Natural killer cell treated with Interleukin-12 subunit alpha and Interleukin-12 subunit beta and Interleukin-15 and Interleukin-18, amount 100 ng/mL, for 72 hours (primary cell): ENCODE measurements around the gene ALDH1L1. TPM values are rescaled to one million over a fixed set of nuclear protein-coding genes. Genes with fewer than 3 reads are reported as not detected.

Source experiments
- ATAC-seq, 2 donors: fragments of 150-1000 bp; cut with Tn5 transposase in 1 of 2; sonication (Bioruptor Pico), chemical (Tn5 transposase) in 1 of 2; 2 replicates each; pipeline ENCODE4 v1.10.0; 2021
- DNase-seq: peaks from one replicate; pipeline ENCODE4 v3.0.0; 2022; ENCODE audit warnings: low spot score
- H3K27ac Mint-ChIP-seq, 2 donors: 1 replicate in 1 of 2; 2 replicates in 1 of 2; pipeline ENCODE4 v1.8.0; 2022; ENCODE audit warnings: mixed read lengths in 2 of 2, mild to moderate bottlenecking in 1 of 2, moderate library complexity in 1 of 2
- H3K27me3 Mint-ChIP-seq, 2 donors: 1 replicate in 1 of 2; 2 replicates in 1 of 2; pipeline ENCODE4 v1.8.0; 2022; ENCODE audit warnings: mixed read lengths in 2 of 2
- H3K36me3 Mint-ChIP-seq: one replicate; pipeline ENCODE4 v1.8.0; 2022; ENCODE audit warnings: mixed read lengths
- H3K4me1 Mint-ChIP-seq, 2 donors: 1 replicate in 1 of 2; 2 replicates in 1 of 2; pipeline ENCODE4 v1.8.0; 2022; ENCODE audit warnings: low read depth in 2 of 2, mixed read lengths in 2 of 2, mild to moderate bottlenecking in 1 of 2
- H3K4me3 Mint-ChIP-seq: one replicate; pipeline ENCODE4 v1.8.0; 2022; ENCODE audit warnings: mixed read lengths
- H3K9me3 Mint-ChIP-seq: 2 replicates; pipeline ENCODE4 v1.8.0; 2022; ENCODE audit warnings: mixed read lengths
- total RNA-seq, 2 donors: library from RNA; stranded (reverse); gene quantifications; one replicate each; pipeline ENCODE4 v1.2.3, GENCODE V29; 2022

ALDH1L1 gene
- total RNA-seq, 2 donors from 2014 or later, result not detected

DNA sequence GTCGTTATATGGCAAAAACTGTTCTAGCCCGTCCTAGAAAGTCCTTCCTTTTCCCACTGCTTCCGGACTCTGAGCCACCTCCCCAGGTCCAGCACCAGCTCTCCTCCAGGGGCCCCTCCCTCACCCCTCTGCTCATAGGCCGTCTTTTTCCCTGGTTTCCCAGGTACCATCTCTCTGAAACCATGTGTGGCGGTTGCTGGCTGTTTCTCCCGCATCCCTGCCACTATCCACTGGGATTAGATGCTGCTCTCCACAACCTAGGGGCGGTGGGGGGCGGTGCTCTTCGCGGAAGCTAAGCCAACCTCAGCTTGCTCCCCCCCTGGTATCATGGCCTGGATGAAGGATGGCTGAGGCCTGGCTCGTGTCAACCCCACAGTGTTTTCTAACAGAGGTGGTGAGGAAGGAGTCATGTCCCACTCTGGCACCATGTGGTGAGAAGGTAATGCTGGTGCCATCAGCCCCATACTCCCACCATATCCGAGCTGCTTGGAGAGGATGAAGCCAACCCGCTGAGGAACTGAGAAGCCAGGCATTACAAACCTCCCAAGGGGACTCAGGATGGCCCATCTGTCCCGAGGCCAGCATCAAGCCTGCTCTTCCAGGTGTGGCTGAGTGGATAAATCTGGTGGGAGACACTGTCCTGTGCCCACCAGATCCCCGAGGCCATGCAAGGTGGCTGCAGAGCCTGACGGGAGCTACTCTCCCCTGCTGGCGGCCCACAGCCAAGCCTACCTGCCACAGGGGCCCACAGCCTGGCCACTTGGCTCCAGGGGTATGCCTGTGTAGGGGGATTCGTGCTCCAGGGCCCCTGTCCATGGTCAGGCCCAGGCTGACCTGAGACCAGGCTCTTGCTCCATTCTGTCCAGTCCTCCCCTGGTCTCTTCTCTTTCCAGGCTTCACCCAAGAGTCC lies 68.6 kb downstream of the ALDH1L1 start:
- Mint-ChIP-seq H3K27me3 (no peaks in the 10 kb centered on the region), H3K27ac (no peak overlapping the region)
- peak; percentile 54 for DNase-seq

DNA sequence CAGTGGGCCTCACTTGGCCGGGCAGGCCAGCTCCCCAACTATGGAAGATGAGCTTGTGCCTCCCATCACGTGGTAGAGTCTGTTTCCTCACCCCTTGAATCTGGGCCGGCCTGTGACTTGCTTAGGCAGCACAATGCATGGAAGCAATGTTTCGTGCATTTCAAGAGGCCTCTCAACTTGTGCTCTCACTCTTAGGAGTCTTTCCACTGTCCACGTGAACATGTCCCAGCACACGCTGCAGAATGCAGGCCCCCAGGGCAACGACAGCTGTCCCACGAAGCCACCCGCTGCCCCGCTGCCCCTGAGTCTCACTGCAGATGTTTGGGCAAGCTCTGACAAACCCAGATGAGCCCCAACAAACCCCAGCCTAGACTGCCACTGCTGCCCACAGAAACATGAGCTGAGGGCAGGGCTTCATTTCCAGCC lies 69.2 kb downstream of the ALDH1L1 start:
- Mint-ChIP-seq H3K9me3 (no peaks in the 10 kb centered on the region), H3K4me1 (no peaks in the 10 kb centered on the region), H3K4me3 (no peak overlapping the region), H3K36me3 (no peaks in the 10 kb centered on the region), H3K27ac (no peak overlapping the region), H3K27me3 (no peaks in the 10 kb centered on the region)
- DNase-seq, result no peak
- ATAC-seq, result no peak

More for the DNA sequence above, 68.6 kb downstream of the ALDH1L1 start:
- no peaks in the 10 kb centered on the region for H3K9me3 Mint-ChIP-seq
- no peaks in the 10 kb centered on the region for H3K36me3 Mint-ChIP-seq
- ATAC-seq, result no peak
- H3K4me1 Mint-ChIP-seq, result no peaks in the 10 kb centered on the region
- no peak overlapping the region for H3K4me3 Mint-ChIP-seq

DNA sequence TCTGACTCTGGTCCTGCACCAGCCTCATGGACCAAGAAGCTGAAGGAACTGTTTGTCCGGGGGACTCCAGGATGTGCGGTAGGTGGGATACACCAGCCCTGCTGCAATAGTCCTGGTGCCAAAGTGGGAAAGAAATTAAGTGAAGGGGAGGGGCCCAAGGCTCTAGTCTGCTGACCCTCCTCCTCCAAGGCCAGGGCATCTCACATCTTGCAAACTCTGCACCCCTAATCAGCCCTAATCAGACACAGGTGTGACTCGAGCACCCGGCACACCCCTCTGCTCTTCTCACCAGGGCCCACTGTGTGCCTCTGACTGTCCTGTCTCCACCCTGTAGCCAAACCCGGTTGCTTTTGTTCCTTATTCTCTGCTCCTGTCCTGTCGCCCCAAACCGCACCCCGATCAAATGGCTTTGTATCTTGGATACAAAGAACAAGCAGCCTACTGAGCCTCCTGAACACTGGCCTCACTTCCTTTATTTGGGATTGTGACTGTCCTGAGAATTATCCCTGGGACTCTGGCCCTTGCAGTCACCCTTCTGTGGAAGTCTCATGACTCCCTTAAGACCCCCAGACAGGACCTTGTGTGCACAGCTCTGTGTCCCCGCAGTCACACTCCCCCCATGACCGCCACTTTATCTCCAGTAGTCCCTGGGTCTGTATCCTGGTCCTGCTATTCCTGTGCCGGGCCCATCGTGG lies 69.8 kb downstream of the ALDH1L1 start:
- no peaks in the 10 kb centered on the region for H3K4me1 Mint-ChIP-seq
- H3K36me3 Mint-ChIP-seq, result no peaks in the 10 kb centered on the region
- no peaks in the 10 kb centered on the region for H3K9me3 Mint-ChIP-seq
- no peak overlapping the region for H3K27ac Mint-ChIP-seq
- no peak overlapping the region for H3K4me3 Mint-ChIP-seq
- ATAC-seq, result no peak
- no peaks in the 10 kb centered on the region for H3K27me3 Mint-ChIP-seq
- peak; percentile 39 for DNase-seq

DNA sequence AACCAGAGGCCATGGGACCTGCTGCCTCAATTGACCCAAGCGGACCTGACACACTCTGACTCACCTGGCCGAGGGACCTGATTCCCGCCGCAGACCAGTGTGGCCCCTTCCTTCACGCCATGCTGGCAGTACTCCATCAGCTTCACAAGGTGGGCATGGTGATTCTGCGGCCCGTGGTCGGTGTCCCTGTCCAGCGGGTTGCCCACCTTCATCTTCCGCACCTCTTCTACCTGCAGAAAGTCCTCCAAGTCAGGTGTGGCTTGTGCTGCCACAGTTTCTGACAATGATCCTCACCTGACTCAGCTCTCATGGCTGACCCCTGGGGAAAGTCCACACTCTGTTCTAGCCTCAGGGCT lies 70.5 kb downstream of the ALDH1L1 start:
- no peaks in the 10 kb centered on the region for H3K27me3 Mint-ChIP-seq

DNA sequence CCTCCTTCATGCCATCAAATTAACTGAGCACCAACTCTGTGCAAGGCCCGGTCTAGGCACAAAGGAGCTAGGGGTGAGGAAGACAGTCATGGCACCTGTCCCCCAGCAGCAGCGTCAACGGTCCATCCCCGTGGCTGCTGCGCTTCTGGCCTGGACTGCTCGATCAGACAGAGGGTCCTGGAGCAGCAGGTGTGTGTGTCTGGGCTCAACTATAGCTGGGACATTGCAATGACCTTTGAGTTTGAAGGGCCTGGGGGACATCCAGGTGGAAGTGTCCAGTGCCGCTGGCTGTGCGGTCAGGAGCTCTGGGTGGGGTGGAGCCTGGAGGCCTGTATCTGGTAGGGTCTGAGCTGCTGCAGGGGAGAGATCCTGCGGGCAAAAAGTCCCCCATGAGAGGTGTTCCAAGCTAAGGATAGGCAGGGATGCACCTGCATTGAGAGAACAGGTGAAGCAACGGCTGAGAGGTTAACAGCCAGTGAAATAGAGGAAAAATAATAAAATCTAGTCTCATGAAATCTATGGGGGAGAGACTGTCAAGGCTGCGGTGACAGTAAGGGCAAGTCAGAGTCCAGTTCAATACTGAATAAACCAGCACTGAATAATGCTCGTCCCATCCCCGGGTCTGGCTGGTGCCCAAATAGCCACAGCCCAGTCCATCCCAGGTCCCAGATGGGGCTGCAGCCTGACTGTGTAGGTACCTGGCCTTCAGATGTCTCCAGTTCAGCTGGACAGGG lies 71.1 kb downstream of the ALDH1L1 start:
- peak; percentile 41 for DNase-seq
- H3K36me3 Mint-ChIP-seq, result no peaks in the 10 kb centered on the region
- H3K9me3 Mint-ChIP-seq, result no peaks in the 10 kb centered on the region
- no peaks in the 10 kb centered on the region for H3K27me3 Mint-ChIP-seq
- H3K27ac Mint-ChIP-seq, result no peak overlapping the region
- no peaks in the 10 kb centered on the region for H3K4me1 Mint-ChIP-seq
- ATAC-seq, result no peak
- H3K4me3 Mint-ChIP-seq, result no peak overlapping the region

More for the DNA sequence above, 70.5 kb downstream of the ALDH1L1 start:
- Mint-ChIP-seq H3K36me3 (no peaks in the 10 kb centered on the region), H3K27ac (no peak overlapping the region), H3K9me3 (no peaks in the 10 kb centered on the region), H3K4me1 (no peaks in the 10 kb centered on the region), H3K4me3 (no peak overlapping the region)
- ATAC-seq (no peak), DNase-seq (peak; percentile 34)

DNA sequence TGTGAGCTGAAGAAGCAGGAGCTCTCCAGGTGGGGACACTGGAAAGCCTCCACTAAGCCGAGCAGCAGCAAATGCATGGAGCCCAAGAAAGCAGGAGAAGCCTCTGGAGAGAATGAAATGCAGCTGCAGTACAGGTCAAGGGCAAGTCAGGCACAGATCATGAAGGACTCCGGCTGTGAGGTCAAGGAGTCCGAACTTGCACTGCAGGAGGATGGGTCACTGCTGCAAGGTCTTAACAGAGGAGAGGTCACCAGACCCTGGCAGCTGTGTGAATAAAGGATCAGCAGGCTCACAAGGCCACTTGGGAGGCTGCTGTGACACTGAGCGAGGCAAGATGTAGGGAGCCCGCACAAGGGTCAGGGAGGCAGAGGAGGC lies 71.7 kb downstream of the ALDH1L1 start:
- no peak for ATAC-seq
- DNase-seq, result peak; percentile 39

DNA sequence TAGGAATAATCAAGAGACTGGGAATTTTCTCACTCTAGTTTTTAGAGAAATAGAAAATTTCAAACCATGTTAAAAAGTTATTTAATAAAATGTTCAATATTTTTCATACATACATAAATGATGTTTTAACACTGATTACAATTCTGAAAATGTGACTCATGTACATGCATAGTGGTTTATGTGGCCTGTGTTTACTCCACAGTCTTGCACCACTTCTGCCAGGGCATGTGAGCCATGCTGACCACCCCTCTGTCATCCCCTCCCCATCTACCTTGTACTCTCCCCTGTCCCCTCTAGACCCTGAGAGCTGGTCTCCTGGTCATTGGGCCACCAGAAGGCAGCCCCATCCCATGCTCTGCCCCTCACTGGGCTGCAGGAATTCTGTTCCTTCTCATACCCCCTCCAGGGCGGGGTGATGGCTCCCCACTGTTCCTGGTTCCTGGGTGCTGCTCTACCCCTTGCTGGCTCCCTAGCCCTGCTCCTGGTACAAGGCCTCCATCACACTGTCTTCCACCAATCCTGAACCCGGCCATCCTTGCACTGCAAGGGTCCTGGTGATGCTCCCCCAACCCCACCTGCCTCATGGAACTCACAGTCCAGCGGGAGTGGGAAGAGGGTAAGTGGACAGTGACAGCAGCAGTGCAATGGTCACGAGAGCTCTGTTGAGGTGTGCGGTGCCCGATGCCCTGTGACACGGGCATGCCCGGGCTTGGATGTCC lies 72.3 kb downstream of the ALDH1L1 start:
- peak in 1 of 2 donors; percentile 29 for ATAC-seq

More for the DNA sequence above, 71.7 kb downstream of the ALDH1L1 start:
- no peaks in the 10 kb centered on the region for H3K9me3 Mint-ChIP-seq
- no peak overlapping the region for H3K4me3 Mint-ChIP-seq
- no peaks in the 10 kb centered on the region for H3K4me1 Mint-ChIP-seq
- H3K36me3 Mint-ChIP-seq, result no peaks in the 10 kb centered on the region
- no peak overlapping the region for H3K27ac Mint-ChIP-seq
- no peaks in the 10 kb centered on the region for H3K27me3 Mint-ChIP-seq

DNA sequence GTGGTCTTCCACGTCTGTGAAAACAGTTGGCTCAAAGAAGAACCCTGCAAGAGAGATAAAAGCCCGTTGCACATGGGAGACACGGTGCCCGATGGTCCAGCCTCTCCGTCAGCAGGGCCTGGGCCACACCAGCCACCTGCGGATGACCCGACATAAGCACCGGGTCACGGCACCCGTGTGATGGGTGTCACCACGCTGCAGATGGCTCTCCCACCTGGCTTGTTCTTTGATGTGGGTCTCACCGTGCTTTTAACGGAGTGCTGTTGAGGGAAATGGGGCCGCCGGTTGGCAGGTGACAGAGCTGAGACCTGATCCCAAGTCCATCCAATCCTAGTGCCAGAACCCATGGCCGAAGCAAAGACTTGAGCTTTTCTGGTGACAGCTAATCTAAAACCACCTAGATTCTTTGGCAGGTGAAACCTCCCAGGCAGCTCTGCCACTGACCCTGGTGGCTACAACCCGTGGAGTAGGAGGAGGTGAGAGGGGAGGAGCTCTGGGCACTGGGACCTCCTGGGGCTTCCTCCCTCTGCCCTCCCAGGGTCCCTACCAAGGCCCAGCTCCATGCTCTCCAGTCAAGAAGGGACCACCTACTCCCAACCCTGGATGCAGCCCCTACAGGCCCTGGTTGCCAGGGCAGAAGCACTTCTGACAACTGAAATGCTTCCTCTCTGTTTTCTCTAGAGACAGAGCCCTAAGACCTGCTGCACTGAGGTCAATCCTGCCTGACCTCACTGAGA lies 73.0 kb downstream of the ALDH1L1 start:
- DNase-seq (peak; percentile 44), ATAC-seq (no peak)
- Mint-ChIP-seq H3K36me3 (no peaks in the 10 kb centered on the region), H3K4me1 (no peaks in the 10 kb centered on the region), H3K27me3 (no peaks in the 10 kb centered on the region), H3K9me3 (no peaks in the 10 kb centered on the region), H3K4me3 (no peak overlapping the region), H3K27ac (no peak overlapping the region)

More for the DNA sequence above, 72.3 kb downstream of the ALDH1L1 start:
- H3K4me1 Mint-ChIP-seq, result no peaks in the 10 kb centered on the region
- H3K27me3 Mint-ChIP-seq, result no peaks in the 10 kb centered on the region
- no peak overlapping the region for H3K4me3 Mint-ChIP-seq
- H3K27ac Mint-ChIP-seq, result no peak overlapping the region
- DNase-seq, result peak; percentile 44
- no peaks in the 10 kb centered on the region for H3K36me3 Mint-ChIP-seq
- no peaks in the 10 kb centered on the region for H3K9me3 Mint-ChIP-seq

DNA sequence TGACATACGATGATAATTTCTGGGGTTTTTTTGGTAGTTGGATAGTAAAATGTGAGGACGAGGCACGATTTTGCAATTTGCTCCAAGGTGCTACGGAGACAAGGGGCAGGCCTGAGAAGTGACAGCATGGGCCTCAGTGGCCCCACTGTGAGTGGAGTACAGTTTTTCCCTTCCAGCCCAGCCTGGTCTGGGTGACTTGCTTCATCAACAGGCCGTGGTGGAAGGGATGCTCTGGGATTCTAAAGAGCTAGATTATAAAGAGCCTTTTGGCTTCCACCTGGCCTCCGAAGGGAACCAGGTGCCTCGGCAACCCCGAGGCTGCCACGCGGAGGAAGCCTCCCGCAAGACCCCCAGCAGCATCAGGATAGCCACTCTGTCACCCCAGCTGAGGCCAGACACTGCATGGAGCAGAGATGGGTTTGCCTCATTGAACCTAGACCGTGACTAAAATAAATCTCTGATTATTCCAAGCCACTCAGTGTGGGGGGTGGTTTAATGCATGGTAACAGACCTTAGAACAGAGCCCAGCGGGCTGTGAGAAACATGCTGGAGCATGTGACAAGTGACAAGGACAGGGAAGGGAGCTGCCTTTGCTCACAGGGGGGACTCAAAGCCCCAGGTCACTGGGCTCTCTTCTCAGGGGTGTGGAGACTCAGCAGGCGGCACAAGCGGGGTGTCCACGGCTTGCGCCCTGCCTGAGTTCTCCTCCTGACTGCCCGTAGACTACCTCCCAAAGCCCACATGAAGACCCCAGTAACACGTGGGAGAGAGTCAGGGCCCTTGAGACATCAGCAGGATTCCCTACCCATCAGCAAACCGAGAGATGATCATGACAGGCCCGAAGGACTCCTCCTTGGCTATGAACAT lies 73.8 kb downstream of the ALDH1L1 start:
- H3K4me3 Mint-ChIP-seq, result no peak overlapping the region
- DNase-seq (peak; percentile 48), ATAC-seq (no peak)
- H3K4me1 Mint-ChIP-seq, result no peaks in the 10 kb centered on the region
- no peaks in the 10 kb centered on the region for H3K27me3 Mint-ChIP-seq
- no peak overlapping the region for H3K27ac Mint-ChIP-seq
- H3K9me3 Mint-ChIP-seq, result no peaks in the 10 kb centered on the region
- no peaks in the 10 kb centered on the region for H3K36me3 Mint-ChIP-seq

DNA sequence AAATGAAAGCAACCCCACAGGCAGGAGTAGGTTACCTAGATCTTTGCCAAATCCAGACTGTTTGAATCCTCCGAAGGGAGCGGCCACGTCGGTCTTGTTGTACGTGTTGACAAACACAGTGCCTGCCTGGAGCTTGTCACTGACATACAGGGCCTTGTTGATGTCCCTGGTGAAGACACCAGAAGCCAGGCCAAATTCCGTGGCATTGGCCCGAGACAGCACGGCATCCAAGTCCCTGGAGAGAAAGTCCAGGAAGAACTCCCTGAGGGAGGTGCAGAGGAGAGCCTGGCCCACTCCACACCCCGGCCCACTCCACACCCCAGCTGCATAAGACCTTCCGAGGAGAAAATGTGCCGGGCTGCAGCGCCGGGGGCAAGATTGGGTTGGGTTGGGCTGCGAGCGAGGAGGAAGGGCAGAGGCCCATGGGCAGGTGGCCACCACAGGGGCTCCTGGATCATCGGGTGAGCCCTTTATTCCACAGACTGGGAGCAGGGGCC lies 74.6 kb downstream of the ALDH1L1 start:
- no peak overlapping the region for H3K27ac Mint-ChIP-seq
- no peaks in the 10 kb centered on the region for H3K27me3 Mint-ChIP-seq
- DNase-seq (peak; percentile 53), ATAC-seq (no peak)
- no peaks in the 10 kb centered on the region for H3K4me1 Mint-ChIP-seq
- no peaks in the 10 kb centered on the region for H3K9me3 Mint-ChIP-seq
- no peaks in the 10 kb centered on the region for H3K36me3 Mint-ChIP-seq
- no peak overlapping the region for H3K4me3 Mint-ChIP-seq

DNA sequence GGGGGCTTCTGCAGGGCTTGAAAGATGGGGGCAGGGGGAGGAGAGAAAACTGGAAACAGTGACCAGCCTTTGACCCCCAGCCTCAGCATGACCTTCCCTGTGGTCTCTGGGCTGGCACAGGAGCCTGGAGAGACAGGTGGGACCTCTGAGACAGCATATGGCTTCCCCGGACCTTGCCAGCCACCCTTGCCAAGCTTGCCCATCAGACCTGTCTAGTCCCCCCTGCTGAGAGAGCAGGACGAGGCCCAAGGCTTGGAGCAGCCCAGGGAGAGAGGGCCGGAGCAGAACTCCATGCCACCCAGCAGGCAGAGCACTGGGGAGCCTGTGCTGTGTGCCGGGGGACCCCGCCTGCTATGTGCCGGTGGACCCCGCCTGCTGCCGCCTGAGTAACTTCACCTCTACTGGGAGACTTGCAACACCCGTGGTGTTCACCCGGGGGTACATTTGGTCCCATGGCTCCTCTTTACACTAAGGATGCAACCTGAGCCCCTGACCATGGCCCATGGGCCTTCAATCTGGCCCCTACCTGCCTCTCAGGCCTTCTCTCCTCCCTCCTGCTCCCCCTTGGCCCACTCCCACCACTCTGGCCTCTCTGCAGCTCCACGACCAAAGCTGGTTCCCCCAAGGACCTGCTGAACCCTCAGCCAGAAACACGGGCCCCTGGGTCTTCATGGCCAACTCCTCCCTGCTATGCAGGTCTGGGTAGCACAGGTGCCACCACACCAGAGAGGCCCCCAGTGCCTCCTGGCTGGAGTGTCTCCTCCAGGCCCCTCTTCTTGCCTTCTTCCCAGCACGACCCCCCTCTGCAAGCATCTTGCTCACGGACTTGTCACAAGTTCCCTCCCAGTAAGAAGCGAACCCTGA lies 75.4 kb downstream of the ALDH1L1 start:
- Mint-ChIP-seq H3K9me3 (no peaks in the 10 kb centered on the region), H3K36me3 (no peaks in the 10 kb centered on the region), H3K4me3 (no peak overlapping the region), H3K27me3 (peaks cover 0 to 4% of the 10 kb centered on the region in 2 donors), H3K27ac (no peak overlapping the region), H3K4me1 (no peaks in the 10 kb centered on the region)
- DNase-seq (peak; percentile 57), ATAC-seq (no peak)
